Activated CD8-positive, alpha-beta memory T cell treated with anti-CD3 and anti-CD28 coated beads, Interleukin-2, amount 50 U/mL, for 4 hours (primary cell): ENCODE results near the gene FGF1.

Experiments used
- DNase-seq: peaks from one replicate; pipeline ENCODE4 v3.0.0-alpha.2; 2020

FGF1 gene

DNA sequence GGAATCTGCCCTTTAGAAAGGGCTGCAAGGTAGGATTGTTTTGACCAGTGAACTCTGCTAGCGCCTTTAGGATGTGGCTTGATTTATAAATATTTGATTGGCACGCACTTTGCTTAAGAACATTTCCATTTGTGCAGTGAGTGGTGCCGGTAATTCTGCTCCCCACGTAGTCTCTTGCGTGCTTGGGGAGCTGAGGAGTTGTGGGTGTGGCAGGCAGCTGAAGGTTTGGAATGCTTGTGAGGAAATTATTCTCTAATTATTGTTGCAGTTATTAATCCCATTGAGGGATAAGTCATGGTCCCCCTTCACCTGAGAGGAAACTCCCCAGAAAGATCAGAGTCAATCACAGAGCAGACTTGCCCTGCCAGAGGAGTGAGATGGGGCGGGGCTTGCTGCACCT, 76.7 kb downstream of the FGF1 start:
- DNase-seq = no peak

DNA sequence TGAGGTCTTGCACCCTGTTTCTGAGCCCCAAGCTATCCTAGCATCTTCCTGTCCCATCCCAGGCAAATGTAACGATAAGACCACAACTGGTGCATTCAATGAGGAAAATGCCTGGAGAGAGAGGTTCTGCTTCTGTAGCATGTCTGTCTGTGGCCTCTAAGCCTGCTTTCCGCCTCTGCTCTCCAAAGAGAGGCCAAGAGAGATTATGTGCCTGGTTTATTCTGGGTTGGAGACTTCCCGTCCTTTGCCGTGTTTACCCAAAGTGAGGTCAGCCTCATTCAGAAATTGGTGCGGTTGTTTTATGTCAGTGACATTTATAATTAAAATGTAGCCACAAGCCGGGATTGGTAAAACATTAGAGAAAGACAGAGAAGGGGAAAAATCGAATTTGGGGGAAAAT, 77.8 kb downstream of the FGF1 start:
- no peak for DNase-seq

DNA sequence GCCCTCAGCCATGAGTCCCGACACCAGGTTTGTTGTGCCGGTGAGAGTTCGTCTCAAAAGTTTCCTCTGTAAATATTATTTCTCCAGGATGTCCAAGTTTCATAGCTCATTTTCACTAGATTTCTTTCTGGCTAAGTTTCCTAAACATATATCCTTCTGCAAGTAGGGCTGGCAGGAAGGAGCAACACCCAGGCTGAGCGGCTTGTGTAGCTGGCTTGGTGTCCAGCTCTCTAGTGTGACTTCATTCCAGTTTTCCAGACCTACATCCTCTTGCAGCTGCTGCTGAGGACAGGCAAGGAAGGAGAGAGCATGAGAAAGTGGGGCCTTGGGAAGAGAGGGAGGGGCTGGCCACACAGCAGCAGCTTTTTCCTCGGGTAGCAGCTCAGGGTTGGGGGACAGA, 80.3 kb downstream of the FGF1 start:
- no peak for DNase-seq

DNA sequence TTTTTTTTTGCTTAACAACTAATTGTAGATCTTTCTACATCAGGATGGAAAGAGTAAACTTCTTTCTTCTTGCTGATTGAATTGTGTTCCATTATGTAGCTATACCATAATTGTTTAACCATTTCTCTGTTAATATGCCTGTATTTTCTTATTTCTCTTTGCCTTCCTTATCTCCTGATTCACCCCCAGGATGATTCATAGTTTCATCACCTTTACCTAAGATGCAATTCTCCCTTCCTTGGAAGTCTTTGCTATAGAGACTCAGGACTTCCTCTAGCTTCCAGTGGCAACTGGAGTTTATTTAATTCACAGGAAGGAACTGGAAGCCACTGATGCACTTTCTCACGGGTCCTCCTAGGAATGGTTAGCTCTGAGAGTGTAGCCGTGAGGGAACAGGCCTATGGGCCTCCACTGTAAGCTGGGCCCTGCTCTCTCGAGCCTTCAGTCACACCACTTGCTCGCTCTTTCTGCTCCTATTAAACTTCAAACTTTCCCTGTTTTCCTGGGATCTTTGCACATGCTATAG, 83.1 kb downstream of the FGF1 start:
- DNase-seq = no peak

DNA sequence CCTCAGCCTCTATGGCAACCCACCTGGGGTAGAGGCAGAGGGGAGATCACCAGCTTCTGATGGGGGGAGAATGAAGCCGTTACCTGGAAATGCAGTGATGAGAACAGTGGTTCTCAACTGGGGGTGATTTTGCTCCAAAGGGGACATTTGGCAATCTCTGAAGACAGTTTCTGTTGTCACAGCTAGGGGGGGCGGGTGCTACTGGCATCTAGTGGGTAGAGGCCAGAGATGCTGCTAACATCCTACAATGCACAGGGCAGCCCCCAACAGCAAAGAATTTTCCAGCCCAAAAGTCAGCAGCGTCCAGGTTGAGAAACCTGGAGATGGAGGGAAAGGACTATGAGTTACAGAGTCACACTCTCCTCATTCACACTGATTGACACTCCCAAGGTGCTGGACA, 84.5 kb downstream of the FGF1 start:
- no peak for DNase-seq

DNA sequence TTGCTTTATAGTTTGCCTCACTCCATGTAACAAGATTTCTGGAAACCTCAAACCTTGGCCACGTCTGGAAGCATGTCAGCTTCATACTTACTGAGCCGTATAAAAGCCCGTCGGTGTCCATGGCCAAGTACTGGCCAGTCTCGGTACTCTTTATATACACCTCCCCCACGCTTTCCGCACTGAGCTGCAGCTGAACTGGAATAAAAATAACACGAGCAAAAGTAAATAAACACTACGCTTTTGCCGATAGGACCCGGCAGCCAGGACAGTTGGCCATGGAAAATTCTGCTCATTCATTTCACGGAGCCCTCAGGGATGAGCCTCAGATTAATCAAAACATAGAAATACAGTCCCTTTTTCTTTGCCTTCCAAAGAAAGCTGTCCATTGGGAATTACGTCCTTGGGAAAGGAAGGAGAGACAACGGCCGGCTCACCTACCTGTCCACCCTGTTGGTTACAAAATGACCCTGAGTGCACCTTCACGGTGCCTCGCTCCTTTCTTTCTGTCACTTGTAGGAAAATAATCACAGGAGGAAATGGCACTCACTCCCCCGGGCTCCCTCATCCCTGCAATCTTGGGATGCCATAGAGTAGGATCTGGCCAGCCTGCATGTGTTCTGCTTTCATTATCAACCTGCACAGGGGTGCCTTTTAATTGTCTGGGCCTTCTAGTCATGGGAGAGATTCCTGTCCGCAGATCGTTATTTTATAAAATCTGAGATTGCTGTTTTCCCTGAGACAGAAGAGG, 85.1 kb downstream of the FGF1 start:
- no peak for DNase-seq

DNA sequence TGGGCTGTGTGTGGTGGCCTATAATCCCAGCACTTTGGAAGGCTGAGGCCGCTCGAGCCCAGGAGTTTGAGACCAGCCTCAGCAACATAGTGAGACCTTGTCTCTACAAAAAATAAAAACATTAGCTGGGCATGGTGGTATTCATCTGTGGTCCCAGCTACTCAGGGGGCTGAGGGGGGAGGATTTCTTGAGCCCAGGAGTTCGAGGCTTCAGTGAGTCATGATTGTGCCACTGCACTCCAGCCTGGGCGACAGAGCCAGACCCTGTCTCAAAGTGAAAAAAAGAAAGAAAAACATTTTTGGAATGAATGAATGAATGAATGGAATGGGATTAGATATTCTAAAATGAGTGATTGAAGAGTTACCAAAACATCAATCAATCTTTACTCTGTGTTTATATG, 85.8 kb downstream of the FGF1 start:
- no peak for DNase-seq

DNA sequence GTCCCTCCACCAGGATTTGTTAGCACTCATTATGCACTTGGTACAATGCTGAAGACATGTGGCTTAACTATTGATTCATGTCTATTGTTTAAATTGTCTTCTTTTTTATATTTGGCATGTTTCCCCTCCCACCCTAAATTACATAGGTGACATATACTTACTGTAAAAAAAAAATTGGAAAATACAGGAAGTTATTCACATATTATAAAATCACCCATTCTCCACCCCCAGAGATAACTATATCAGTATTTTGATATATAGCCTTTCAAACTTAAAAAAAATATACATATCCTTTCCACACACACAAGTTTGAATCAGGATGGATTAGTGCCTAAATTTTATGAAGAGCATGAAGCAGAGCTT, 87.6 kb downstream of the FGF1 start:
- no peak for DNase-seq

DNA sequence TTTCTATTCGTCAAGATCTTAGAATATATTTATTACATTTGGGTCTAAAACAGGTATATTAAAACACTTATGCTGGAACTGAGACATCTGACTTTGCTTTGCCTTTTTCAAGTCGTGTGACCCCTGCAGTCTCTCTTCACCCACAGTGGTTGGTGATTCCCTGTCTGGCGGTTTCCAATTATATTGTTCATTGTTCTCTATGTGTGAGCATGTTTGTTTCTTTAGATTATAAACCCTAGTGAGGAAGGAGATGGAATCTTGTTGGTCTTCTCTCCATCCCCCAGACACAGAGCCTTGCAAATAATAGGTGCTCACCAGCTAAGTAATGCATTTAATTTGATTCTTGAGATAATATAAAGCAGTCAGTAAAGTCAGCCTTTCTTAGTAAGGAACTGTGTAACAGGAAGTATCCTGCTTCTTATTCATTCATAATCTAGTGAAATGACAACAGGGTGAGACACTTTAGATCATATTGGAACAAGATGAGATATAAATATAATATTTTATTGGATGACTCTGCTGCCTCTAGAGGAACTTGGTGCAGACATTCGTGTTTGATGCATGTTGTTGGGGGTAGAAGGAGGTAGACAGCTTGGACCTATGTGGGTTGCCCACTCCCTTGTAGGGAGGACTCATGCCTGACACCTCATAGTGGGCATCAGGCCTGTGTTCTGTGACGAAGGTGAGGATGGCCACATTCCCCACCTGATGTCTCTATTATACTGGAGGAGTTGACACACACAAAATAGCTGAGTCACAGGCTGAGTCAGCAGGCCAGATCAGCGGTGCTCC, 88.1 kb downstream of the FGF1 start:
- no peak for DNase-seq

DNA sequence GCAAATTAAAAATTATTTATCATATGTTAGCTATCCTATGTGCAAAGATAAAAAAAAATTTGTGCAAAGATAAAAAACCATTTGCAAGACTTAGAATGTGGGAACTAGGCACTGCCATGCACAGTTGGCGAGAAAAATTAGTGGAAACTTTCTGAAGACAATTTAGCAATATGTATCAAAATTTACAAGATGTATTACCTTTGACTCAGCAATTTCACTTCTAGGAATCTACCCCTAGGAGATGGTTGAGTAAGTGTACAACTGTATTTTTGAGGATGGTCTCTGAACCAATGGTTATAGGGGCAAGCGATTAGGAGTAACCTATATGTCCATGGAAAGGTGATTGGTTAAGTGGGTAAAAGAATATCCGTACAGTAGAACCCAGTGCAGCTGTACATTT, 88.9 kb downstream of the FGF1 start:
- no peak for DNase-seq

DNA sequence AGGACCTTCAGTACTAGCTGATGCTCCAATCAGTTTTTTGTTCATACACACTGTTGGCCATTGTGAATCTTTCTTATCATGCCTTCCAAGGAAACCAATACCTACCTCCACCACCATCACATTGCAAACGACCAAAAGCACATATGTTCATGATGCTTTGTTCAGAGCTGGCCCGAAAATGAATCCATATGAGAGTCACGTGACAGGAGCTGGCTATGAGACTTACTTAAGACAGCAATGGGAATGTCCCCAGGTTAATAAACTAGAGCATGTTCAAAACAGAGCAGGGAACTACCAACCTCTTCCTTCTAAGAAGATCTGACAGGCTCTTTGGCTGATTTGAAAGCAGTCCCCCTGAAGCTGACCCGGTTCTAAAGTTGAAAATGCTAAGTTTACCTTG, 93.5 kb downstream of the FGF1 start:
- no peak for DNase-seq

DNA sequence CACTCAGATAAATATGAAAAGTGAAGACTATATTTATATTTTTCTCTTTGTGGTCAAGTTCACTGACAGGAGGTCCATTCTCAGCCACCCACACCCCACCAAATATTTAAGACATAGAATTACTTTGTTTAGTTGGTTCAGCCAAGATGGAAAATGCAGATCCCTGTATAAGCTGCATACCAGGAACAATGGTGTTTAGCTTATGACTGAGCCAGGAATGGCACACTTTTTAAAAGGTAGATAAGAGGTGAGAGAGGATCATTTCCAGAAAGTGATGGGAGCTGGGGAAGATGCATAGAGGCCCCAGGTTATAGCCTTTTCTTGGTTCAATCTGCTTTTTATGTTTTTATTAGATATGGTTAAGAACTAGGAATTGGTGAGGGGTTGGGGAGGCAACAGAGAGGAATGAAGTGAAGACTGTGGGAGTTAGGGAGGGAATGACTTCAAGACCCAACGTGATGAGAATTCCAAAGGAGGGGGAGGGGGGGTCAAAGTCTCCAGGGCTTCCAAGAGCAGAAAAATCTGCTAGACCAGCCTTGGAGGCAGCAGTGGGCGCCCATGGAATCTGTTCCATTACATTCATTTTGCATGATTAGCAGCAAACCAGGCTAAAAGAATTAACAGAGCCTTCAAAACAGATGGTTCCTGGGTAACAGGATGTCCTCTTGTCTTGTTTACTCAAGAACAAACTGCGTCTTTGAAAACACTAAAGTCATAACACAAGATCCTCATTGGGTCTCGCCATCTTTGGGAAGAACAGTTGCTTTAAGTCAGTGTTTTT, 95.2 kb downstream of the FGF1 start:
- DNase-seq = no peak

DNA sequence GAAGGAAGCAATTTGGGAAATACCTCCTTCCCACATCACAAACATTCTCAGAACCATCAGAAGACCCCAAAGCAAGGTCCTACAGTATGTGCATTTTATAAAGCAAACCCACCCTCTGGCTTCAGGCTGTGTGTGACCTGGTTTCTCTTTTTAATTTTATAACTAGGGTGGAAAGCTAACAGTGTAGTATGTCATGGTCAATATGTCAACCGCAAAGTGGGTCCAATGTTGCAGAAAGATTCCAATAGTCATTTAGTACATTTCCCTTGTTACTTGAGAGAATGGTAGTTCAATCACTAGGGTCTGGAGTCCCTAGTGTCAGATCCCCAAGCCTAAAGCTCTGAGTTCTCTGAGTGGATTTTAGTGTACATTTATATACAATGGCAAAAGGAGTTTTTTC, 96.2 kb downstream of the FGF1 start:
- no peak for DNase-seq

DNA sequence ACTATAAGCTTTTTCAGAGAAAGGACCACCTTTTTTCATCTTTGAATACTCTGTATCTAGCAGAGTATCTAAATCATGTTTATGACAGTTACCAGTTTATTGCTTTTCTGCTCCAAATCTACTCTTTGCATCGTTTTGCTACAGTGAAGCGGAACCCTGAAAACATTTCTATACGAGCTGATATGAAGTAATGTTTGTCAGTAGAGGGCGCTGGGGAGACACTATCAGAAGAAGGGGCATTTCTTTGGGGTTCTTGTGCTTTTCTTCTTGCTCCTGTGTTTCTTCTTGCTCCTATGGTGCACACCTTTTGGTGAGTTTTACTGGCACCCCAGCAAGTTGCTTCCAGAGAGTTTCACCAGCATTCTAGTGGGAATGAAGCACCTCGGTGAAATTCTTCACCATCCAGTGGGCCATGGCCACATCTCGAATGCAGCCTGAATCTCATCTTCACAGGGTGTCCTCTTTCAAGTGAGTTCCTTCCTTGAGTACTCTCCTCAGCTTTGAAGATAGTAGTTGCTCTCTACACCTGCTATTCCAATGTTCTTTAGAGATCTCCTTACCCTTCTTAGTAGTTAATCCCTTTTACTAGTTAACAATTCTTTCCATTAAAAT, 98.4 kb downstream of the FGF1 start:
- DNase-seq = no peak

DNA sequence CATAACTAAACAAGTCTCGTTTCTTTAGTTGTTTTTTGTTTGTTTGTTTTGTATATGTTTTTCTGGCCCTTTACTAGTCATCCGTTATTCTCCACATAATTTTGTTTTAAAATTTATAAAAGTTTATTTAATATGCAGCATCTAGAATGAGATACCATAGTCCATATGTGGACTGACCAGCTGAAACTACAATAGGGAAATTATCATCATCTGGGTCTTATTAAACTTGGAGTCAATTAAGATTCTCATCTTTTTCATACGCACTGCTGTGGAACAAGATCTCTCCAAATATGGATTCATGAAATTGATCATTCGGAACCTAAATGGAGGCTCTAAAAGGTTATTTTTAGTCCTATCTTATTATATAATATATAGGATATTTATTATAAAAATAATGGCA, 99.3 kb downstream of the FGF1 start:
- no peak for DNase-seq

DNA sequence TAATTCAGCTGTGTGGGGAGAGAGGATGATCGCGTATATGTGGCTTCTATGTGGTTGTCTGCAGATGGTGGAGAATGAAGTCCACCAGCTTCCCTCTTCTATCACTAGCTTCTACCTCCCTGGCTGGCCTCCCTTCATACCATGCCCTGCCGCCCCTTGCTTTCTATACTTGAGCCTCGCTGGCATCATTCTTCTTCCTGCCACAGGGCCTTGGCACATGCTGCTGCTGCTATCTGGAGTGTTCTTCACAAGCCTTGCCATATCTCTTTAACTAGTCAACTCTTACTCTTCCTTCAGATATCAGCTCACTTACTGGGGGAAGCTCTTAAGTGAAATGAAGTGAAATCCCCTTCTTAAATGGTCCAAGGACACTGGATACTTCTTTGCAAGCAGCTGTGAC, 100.4 kb downstream of the FGF1 start:
- DNase-seq = no peak

DNA sequence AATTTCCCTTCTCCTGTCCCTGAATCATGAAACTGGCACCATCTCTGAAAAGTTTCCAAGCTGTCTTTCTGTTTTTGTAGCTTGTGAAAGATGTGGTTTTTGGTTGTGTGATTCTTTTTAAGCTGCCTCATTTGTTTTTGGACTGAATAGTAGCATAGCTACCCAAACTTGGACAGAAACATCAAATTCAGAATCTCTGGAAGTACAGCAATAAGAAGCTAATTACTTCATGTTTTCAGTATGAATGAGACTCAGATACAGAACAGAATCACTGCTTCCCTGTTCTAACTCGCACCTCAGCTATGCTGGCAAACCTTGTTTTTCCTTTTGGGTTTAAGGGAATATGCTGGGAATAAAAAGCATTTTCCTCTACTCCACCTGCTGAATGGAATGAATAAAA, 101.0 kb downstream of the FGF1 start:
- DNase-seq = no peak

DNA sequence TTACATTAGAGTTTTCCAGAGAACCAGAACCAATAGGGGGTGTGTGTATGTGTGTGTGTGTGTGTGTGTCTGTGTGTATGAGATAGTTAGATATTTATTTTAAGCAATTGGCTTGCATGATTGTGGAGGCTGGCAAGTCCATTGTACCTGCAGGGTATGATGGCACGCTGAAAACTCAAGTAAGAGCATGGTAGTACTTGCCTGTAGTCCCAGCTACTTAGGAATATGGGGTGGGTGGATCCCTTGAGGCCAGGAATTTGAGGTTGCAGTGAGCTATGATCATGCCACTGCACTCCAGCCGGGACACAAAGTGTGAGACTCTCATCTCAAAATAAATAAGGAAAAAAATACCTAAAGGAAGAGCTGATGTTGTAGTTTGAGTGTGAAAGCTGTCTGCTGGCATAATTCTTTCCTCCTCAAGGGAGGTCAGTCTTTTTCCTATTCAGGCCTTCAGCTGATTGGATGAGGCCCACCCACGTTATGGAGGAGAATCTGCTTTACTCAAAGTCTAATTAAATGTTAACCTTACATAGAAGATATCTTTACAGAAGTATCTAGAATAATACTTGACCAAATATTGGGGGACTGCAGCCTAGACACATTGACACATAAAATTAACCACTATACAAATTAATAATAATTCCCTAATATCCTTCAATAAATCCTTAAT, 107.6 kb downstream of the FGF1 start:
- no peak for DNase-seq

DNA sequence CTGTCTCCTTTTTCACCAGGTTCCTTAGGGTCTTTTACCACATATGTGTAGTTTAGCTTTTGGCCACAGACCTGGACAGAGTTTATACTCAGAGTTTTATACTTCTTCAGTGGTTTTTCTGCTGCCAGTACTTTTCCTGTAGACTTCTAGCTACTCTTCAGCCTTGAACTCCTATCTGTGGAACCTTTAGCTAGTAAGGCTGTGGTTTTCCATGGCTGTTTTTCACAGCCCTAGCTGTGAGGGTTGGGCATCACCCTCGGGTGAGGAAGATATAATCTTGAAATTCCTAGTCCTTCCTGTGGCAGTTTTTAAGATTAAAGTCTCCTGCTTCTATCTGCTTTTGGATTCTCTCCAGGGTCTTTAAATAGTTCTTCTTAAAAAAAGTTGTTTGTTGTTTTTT, 109.1 kb downstream of the FGF1 start:
- DNase-seq = no peak

DNA sequence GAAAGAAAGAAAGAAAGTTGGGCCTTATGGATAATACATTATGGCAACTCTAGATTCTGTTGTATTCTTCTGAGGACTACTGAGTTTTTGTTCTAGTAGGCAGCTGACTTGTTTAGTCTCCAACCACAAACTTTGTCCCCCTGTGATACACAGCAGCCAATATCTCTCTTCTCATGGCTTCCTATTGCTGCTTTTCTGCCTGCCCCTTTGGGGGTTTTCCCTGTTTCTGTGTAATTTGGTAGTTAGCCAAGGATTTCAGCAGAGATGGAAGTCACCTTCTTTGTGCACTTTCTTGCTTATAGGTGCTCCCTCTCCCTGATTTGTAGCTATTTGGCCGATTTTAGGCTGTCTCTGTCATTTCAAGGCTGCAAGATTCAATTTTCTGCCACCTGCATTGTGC, 109.6 kb downstream of the FGF1 start:
- no peak for DNase-seq

DNA sequence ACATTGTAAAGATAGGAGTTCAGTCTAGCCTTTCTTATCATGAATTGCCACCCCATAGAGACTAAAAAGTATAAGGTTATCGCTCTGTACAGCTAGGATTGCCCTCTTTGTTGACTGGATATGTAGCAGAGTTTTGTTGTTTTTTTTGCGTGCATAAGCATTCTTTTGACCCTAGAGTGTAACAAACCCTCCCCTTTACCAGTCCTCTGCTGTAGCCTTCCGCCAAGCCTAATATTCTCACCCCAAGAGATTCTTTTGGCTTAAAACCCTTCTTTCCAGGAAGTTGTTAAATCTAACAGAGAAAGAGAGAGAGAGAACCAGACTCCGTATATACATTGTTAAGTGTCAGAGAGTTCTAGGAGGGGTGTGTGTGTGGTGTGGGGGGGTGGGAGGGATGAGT, 113.9 kb downstream of the FGF1 start:
- no peak for DNase-seq

DNA sequence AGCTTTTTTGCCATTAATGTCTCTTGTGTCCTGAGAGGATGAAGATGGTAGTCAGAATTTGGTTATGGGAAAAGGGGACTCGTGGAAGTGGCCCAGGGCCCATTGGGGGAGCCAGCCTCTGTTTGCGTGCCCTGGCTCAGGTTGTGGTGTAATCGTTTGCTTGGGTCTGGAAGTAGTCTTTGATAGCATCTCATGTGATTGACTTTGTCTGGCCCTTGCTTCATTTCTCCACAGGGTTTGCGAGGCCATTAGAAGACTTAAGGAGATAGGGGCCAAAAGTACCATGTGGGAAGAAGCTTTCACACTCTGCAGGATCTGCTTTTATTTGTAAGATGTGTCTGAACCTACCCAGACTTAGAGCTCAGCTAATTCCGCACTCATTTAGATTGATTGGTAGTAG, 114.5 kb downstream of the FGF1 start:
- no peak for DNase-seq

DNA sequence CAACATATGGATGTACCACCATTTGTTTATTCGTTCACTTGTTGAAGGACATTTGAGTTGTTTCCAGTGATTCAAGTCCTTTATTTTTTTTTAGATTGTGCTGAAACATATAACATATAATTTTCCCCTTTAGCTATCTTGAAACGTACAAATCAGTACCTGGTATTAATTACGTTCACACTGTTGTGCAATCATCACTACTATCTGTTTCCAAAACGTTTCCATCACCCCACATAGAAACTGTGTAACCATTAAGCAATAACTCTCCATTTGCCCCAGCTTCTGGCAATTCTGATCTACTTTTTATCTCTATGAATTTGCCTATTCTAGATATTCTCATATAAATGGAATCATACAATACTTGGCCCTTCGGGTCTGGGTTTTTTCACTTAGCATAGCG, 116.0 kb downstream of the FGF1 start:
- DNase-seq = no peak
